HFFc6 (cell line): ENCODE measurements around the gene TP63. TPM values are rescaled to one million over a fixed set of nuclear protein-coding genes. Genes with fewer than 3 reads are reported as not detected.

ENCODE experiments used
- DNase-seq: peaks from one replicate; pipeline ENCODE4 v3.0.0-alpha.2; 2018
- H3K27ac Mint-ChIP-seq: 2 replicates; pipeline ENCODE4 v1.8.0; 2020; ENCODE audit warnings: mild to moderate bottlenecking, mixed read lengths
- H3K27me3 Mint-ChIP-seq: 2 replicates; pipeline ENCODE4 v1.8.0; 2021; ENCODE audit warnings: mild to moderate bottlenecking, moderate library complexity, mixed read lengths; ENCODE audit not compliant: insufficient read depth
- H3K36me3 Mint-ChIP-seq: 2 replicates; pipeline ENCODE4 v1.8.0; 2021; ENCODE audit warnings: low read depth, mixed read lengths
- H3K4me1 Mint-ChIP-seq: 2 replicates; pipeline ENCODE4 v1.8.0; 2020; ENCODE audit warnings: low read depth, mixed read lengths
- H3K4me3 Mint-ChIP-seq: 2 replicates; pipeline ENCODE4 v1.8.0; 2020; ENCODE audit warnings: mild to moderate bottlenecking, moderate library complexity, mixed read lengths
- H3K9me3 Mint-ChIP-seq: 2 replicates; pipeline ENCODE4 v1.8.0; 2020; ENCODE audit warnings: mild to moderate bottlenecking, mixed read lengths
- CTCF ChIP-seq: fragments of 200-600 bp; sonication (generic); IDR thresholded peaks from 2 replicates; pipeline ENCODE4 v1.5.0; 2021; ENCODE audit warnings: antibody characterized with exemption, mild to moderate bottlenecking
- microRNA-seq: library from miRNA; unstranded; fragments of <30 nt; microRNA quantifications from one replicate; pipeline ENCODE4, GENCODE V29; 2019
- total RNA-seq, 6 experiments: library from RNA; stranded (reverse); fragmentation: NEBNext Ultra II Directional; extraction: Animal tissue kit (Norgen Biotek cat#: 25700); gene quantifications; 2 replicates in 1 of 6; 3 replicates in 5 of 6; pipeline ENCODE4 v1.2.3, GENCODE V29; 2021

The TP63 gene
- total RNA-seq, 6 experiments from 2014 or later: not detected

DNA sequence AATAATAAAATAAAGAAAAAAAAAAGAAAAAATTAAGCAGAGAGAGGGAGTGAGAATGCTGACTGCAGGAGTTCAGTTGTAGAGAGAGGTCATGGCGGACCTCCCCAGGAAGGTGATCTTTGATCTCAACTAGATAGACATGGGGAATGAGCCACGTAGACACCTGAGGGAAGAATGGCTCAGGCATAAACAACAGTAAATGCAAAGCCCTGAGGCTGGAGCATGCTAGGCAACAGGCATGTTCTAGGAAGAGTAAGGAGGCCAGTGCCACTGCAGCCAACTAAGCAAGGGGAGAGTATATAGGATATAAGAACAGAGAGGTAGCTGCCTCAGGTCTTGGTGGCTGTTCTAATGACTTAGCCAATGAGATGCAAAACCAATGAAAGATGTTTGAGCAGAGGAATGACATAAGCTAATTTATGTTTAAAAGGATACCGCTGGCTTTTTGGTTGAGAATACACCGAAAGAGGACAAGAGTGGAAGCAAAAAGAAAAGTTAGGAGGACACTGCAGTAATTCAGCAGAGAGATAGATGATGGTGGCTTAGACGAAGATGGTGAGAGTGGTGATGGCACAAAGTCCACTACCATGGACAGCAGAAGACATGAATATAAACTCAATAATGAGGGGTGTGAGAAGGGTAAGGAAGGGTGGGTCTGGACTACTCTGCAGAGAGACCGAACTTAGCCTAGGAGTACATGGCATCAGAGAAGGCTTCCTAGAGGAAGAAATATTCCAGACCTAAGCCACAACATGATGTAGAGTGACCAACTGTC is 314.9 kb downstream of the TP63 start:
- Mint-ChIP-seq H3K4me3 (no peak overlapping the region), H3K27ac (no peak overlapping the region), H3K36me3 (no peaks in the 10 kb centered on the region), H3K4me1 (peaks cover 15% of the 10 kb centered on the region), H3K9me3 (no peaks in the 10 kb centered on the region), H3K27me3 (peaks cover 30% of the 10 kb centered on the region)
- DNase-seq: no peak
- no peak for TF ChIP-seq CTCF

Small RNA genes within 50 kb of the gene (microRNA-seq; reads per million reads assigned to microRNA genes)
- not detected for gene MIR944
